DOHH2 (cell line): ENCODE measurements around the gene GPR107.

Experiments
- H3F3A ChIP-seq: fragments of 200-600 bp; sonication (generic), shearing (Covaris generic); 2 replicates; pipeline ENCODE4 v1.6.0; 2016; ENCODE audit warnings: antibody characterized with exemption, mild to moderate bottlenecking; ENCODE audit not compliant: control insufficient read depth, insufficient read depth
- H3K27ac ChIP-seq: fragments of 200-600 bp; sonication (generic); 2 replicates; pipeline ENCODE4 v1.5.1; 2014; ENCODE audit warnings: low read depth, mild to moderate bottlenecking, low read length, moderate library complexity
- H3K27me3 ChIP-seq: fragments of 200-600 bp; sonication (generic); 2 replicates; pipeline ENCODE4 v1.6.1; 2014; ENCODE audit warnings: mild to moderate bottlenecking, low read length, mixed read lengths; ENCODE audit not compliant: control insufficient read depth
- H3K36me3 ChIP-seq: fragments of 200-600 bp; sonication (generic); 2 replicates; pipeline ENCODE4 v1.6.1; 2014; ENCODE audit warnings: mild to moderate bottlenecking, low read length, moderate library complexity, mixed read lengths; ENCODE audit not compliant: control insufficient read depth
- H3K4me1 ChIP-seq: fragments of 200-600 bp; sonication (generic); 2 replicates; pipeline ENCODE4 v1.6.1; 2014; ENCODE audit warnings: mild to moderate bottlenecking, low read length, mixed read lengths; ENCODE audit not compliant: control insufficient read depth
- H3K4me2 ChIP-seq: fragments of 200-600 bp; sonication (generic); 2 replicates; pipeline ENCODE4 v1.6.0; 2014; ENCODE audit warnings: mild to moderate bottlenecking, low read length, moderate library complexity
- H3K4me3 ChIP-seq: fragments of 200-600 bp; sonication (generic); 2 replicates; pipeline ENCODE4 v1.5.1; 2014; ENCODE audit warnings: mild to moderate bottlenecking, low read length, mixed read lengths
- H3K79me2 ChIP-seq: fragments of 200-600 bp; sonication (generic); 2 replicates; pipeline ENCODE4 v1.6.1; 2014; ENCODE audit warnings: mild to moderate bottlenecking, low read length, mixed read lengths; ENCODE audit not compliant: control insufficient read depth
- H3K9me2 ChIP-seq: fragments of 200-600 bp; sonication (generic); replicated peaks from 2 replicates; pipeline ENCODE4 v1.6.1; 2014; ENCODE audit warnings: mild to moderate bottlenecking, low read length, mixed read lengths; ENCODE audit not compliant: control insufficient read depth
- H3K9me3 ChIP-seq: fragments of 200-600 bp; sonication (generic); 2 replicates; pipeline ENCODE4 v1.6.1; 2014; ENCODE audit warnings: antibody characterized with exemption, low read length, mixed read lengths; ENCODE audit not compliant: control insufficient read depth, insufficient read depth
- H4K20me1 ChIP-seq: fragments of 200-600 bp; sonication (generic); 2 replicates; pipeline ENCODE4 v1.6.0; 2014; ENCODE audit warnings: low read depth, mild to moderate bottlenecking, antibody characterized with exemption, low read length, moderate library complexity; ENCODE audit not compliant: control insufficient read depth, insufficient read depth
- CTCF ChIP-seq: fragments of 200-600 bp; sonication (generic); IDR thresholded peaks from one replicate; pipeline ENCODE4 v1.5.1; 2014; ENCODE audit warnings: antibody characterized with exemption, mild to moderate bottlenecking, low read depth, low read length; ENCODE audit not compliant: poor library complexity, severe bottlenecking
- EZH2phosphoT487 ChIP-seq: fragments of 200-600 bp; sonication (generic); IDR thresholded peaks from 2 replicates; pipeline ENCODE4 v1.6.1; 2017; ENCODE audit warnings: borderline replicate concordance, mild to moderate bottlenecking, antibody characterized with exemption, low read length, moderate library complexity, mixed read lengths

The GPR107 gene

DNA sequence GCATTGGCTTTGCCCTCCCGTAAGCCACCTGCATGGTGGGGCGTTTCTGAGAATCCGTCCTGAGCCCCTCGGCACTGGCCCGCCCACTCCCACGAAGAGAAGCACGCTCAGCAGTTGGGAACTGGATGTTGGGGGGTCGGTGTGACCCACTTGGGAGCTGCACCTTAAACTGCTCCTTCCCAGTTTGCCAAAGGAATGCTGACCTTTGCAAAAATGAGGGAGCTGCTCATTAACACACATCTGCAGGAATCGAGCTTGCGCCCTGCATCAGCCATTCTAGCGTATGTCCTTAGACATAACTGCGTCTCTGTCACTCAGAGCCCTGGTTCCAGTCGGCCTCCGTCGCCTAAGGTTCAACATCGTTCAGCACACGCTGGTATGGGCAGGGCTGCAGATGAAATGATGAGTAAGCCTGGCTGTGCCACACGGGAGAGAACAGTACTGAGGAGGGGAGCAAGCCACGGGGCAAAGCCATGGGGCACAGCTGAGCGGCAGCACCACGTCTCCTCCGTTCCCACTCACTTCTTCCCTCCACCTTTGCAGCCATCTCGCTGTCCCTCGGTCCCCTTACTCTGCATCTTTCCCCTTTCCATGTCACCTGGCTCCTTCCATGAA lies 89.7 kb downstream of the GPR107 start:
- no peak for TF ChIP-seq EZH2phosphoT487
- TF ChIP-seq CTCF, result no peak
- H3K27ac ChIP-seq, result no peak overlapping the region

DNA sequence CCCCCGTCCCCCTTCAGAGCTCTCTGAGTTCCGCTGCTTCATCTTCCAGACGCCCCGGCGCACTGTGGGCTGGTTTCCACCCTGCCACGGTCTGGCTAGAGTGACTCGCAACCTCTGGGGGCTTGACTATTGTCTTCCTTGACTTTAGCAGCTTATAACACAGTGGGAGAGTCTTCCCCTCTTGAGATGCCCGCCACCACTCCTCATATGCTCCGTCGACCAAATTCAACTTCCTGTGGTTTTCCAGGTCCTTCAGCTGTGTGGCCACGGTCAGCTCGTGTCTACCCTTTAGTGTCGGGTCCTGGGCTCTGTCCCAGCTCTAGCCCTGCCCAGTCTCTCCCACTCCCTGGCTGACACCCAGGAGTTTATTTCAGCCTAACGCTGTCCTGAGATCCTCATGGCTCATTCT lies 90.3 kb downstream of the GPR107 start:
- no peak overlapping the region for H3K4me3 ChIP-seq
- no peaks in the 10 kb centered on the region for H3F3A ChIP-seq
- no peaks in the 10 kb centered on the region for H3K79me2 ChIP-seq
- no peak overlapping the region for H3K4me2 ChIP-seq
- H3K9me2 ChIP-seq, result no peaks in the 10 kb centered on the region
- H3K27ac ChIP-seq, result no peak overlapping the region
- H3K36me3 ChIP-seq, result no peaks in the 10 kb centered on the region
- no peaks in the 10 kb centered on the region for H4K20me1 ChIP-seq
- H3K4me1 ChIP-seq, result peaks cover 23% of the 10 kb centered on the region
- no peaks in the 10 kb centered on the region for H3K9me3 ChIP-seq
- peaks cover 5% of the 10 kb centered on the region; the same call in 1 of the 2 replicates for H3K27me3 ChIP-seq
- TF ChIP-seq EZH2phosphoT487 (no peak), CTCF (no peak)

More for the DNA sequence above, 89.7 kb downstream of the GPR107 start:
- Histone ChIP-seq H3K9me3 (no peaks in the 10 kb centered on the region), H4K20me1 (no peaks in the 10 kb centered on the region), H3K4me2 (no peak overlapping the region), H3K27me3 (peaks cover 5% of the 10 kb centered on the region; the same call in 1 of the 2 replicates), H3K4me1 (peaks cover 29% of the 10 kb centered on the region), H3K79me2 (no peaks in the 10 kb centered on the region), H3K36me3 (no peaks in the 10 kb centered on the region), H3K4me3 (no peak overlapping the region), H3K9me2 (no peaks in the 10 kb centered on the region), H3F3A (no peaks in the 10 kb centered on the region)

- no peak overlapping the region for H3K27ac ChIP-seq
These were observed 91.0 kb downstream of the GPR107 start for GRCh38 chr9:130144703-130145102.

More at GRCh38 chr9:130144703-130145102, 91.0 kb downstream of the GPR107 start:
- no peaks in the 10 kb centered on the region for H3K36me3 ChIP-seq
- H3K4me1 ChIP-seq, result peaks cover 23% of the 10 kb centered on the region
- TF ChIP-seq CTCF (no peak), EZH2phosphoT487 (no peak)
- H3K27me3 ChIP-seq, result peaks cover 5% of the 10 kb centered on the region; the same call in 1 of the 2 replicates
- H4K20me1 ChIP-seq, result no peaks in the 10 kb centered on the region
- H3K9me2 ChIP-seq, result no peaks in the 10 kb centered on the region
- H3F3A ChIP-seq, result no peaks in the 10 kb centered on the region
- no peaks in the 10 kb centered on the region for H3K79me2 ChIP-seq
- no peak overlapping the region for H3K4me3 ChIP-seq
- no peaks in the 10 kb centered on the region for H3K9me3 ChIP-seq
- H3K4me2 ChIP-seq, result no peak overlapping the region
